CD14-positive monocyte (primary cell): ENCODE data around the gene CNTN5. TPM values are rescaled to one million over a fixed set of nuclear protein-coding genes. Genes with fewer than 3 reads are reported as not detected.

Experiments
- DNase-seq, 3 donors: peaks; one replicate each; pipeline ENCODE4 v3.0.0-alpha.2; 2011 to 2022
- H2AFZ ChIP-seq: 2 replicates; pipeline ENCODE4 v1.6.0; 2012; ENCODE audit warnings: mild to moderate bottlenecking, low read depth, low read length, inconsistent platforms; ENCODE audit not compliant: insufficient read depth, poor library complexity, severe bottlenecking
- H3K27ac ChIP-seq, 2 donors: 1 replicate in 1 of 2; 2 replicates in 1 of 2; pipeline ENCODE4 v1.5.1; 2012 to 2013; ENCODE audit warnings: low read length in 2 of 2, control low read depth in 1 of 2, inconsistent platforms in 1 of 2, low read depth in 1 of 2, mild to moderate bottlenecking in 1 of 2
- H3K27me3 ChIP-seq, 2 donors: one replicate each; pipeline versions ENCODE4 v1.6.0 to v1.6.1; 2011 to 2013; ENCODE audit warnings: low read length in 2 of 2; ENCODE audit not compliant: control insufficient read depth in 2 of 2, insufficient read depth in 2 of 2
- H3K36me3 ChIP-seq, 2 donors: replicated peaks in 1 of 2; 1 replicate in 1 of 2; 2 replicates in 1 of 2; pipeline versions ENCODE4 v1.5.1 to v1.6.1; 2012 to 2013; ENCODE audit warnings: low read length in 2 of 2, control low read depth in 1 of 2, inconsistent platforms in 1 of 2, mild to moderate bottlenecking in 1 of 2; ENCODE audit not compliant: insufficient read depth in 2 of 2, control insufficient read depth in 1 of 2
- H3K4me1 ChIP-seq, 2 donors: 1 replicate in 1 of 2; 2 replicates in 1 of 2; pipeline versions ENCODE4 v1.5.1 to v1.6.1; 2012 to 2013; ENCODE audit warnings: low read length in 2 of 2, control low read depth in 1 of 2, inconsistent platforms in 1 of 2, mild to moderate bottlenecking in 1 of 2, moderate library complexity in 1 of 2; ENCODE audit not compliant: insufficient read depth in 2 of 2, control insufficient read depth in 1 of 2
- H3K4me2 ChIP-seq: replicated peaks from 2 replicates; pipeline ENCODE3; 2012; ENCODE audit warnings: low read length, moderate library complexity, mild to moderate bottlenecking; ENCODE audit not compliant: poor library complexity, severe bottlenecking; ENCODE audit errors: extremely low read depth
- H3K4me3 ChIP-seq, 3 experiments: fragments of 200-600 bp in 1 of 3; sonication (generic) in 1 of 3; replicated peaks in 1 of 3; 1 replicate in 2 of 3; 2 replicates in 1 of 3; pipeline ENCODE4 v1.5.1; 2011 to 2013; ENCODE audit warnings: low read length in 3 of 3, mild to moderate bottlenecking in 3 of 3, control low read depth in 2 of 3, low read depth in 2 of 3, inconsistent platforms in 1 of 3, moderate library complexity in 1 of 3
- H3K79me2 ChIP-seq: 2 replicates; pipeline ENCODE4 v1.6.0; 2012; ENCODE audit warnings: mild to moderate bottlenecking, control low read depth, inconsistent platforms, low read length, moderate library complexity; ENCODE audit not compliant: insufficient read depth
- H3K9ac ChIP-seq: 2 replicates; pipeline ENCODE4 v1.6.0; 2017; ENCODE audit warnings: low read length, mild to moderate bottlenecking; ENCODE audit not compliant: insufficient read depth, poor library complexity, severe bottlenecking
- H3K9me3 ChIP-seq, 2 donors: replicated peaks in 1 of 2; 1 replicate in 1 of 2; 2 replicates in 1 of 2; pipeline versions ENCODE4 v1.5.1 to v1.6.1; 2012 to 2013; ENCODE audit warnings: low read length in 2 of 2, control low read depth in 1 of 2; ENCODE audit not compliant: control insufficient read depth in 1 of 2, insufficient read depth in 1 of 2
- H4K20me1 ChIP-seq: 2 replicates; pipeline ENCODE4 v1.6.0; 2012; ENCODE audit warnings: mild to moderate bottlenecking, low read length, control low read depth, moderate library complexity; ENCODE audit not compliant: insufficient read depth
- H3K27ac Mint-ChIP-seq, 7 donors: one replicate each; pipeline ENCODE4 v1.8.0; 2020; ENCODE audit warnings: mild to moderate bottlenecking in 7 of 7, mixed read lengths in 7 of 7, moderate library complexity in 6 of 7, inconsistent platforms in 2 of 7
- H3K27me3 Mint-ChIP-seq, 3 donors: one replicate each; pipeline ENCODE4 v1.8.0; 2021 to 2022; ENCODE audit warnings: low read depth in 3 of 3, mild to moderate bottlenecking in 3 of 3, mixed read lengths in 3 of 3, moderate library complexity in 3 of 3, inconsistent platforms in 1 of 3
- H3K36me3 Mint-ChIP-seq, 2 donors: one replicate each; pipeline ENCODE4 v1.8.0; 2020; ENCODE audit warnings: mixed read lengths in 2 of 2, inconsistent platforms in 1 of 2, mild to moderate bottlenecking in 1 of 2
- H3K4me1 Mint-ChIP-seq: one replicate; pipeline ENCODE4 v1.8.0; 2020; ENCODE audit warnings: mild to moderate bottlenecking, mixed read lengths
- H3K4me3 Mint-ChIP-seq, 2 donors: one replicate each; pipeline ENCODE4 v1.8.0; 2020; ENCODE audit warnings: mild to moderate bottlenecking in 2 of 2, mixed read lengths in 2 of 2, moderate library complexity in 1 of 2
- H3K9me3 Mint-ChIP-seq, 7 donors: one replicate each; pipeline ENCODE4 v1.8.0; 2020 to 2022; ENCODE audit warnings: mixed read lengths in 7 of 7, mild to moderate bottlenecking in 6 of 7, moderate library complexity in 6 of 7, inconsistent platforms in 2 of 7
- CTCF ChIP-seq: fragments of 200-600 bp; IDR thresholded peaks from one replicate; pipeline ENCODE4 v1.8.0; 2022; ENCODE audit warnings: antibody characterized with exemption, mild to moderate bottlenecking
- WGBS: methylation state at CpG from one replicate; pipeline ENCODE4 v1.1.5; 2013; ENCODE audit warnings: missing lambda C conversion rate; ENCODE audit not compliant: insufficient coverage; 5-methylcytosine and 5-hydroxymethylcytosine counted together
- intact Hi-C, 2 donors: fragments of 100-400 bp; cut with micrococcal nuclease; formaldehyde crosslinking; loops; one replicate each; pipeline versions ENCODE4 v1.15.0 to v1.15.1; 2023
- polyA plus RNA-seq, 3 donors: library from polyadenylated mRNA; depleted of rRNA in 1 of 3; unstranded in 2 of 3; stranded (reverse) in 1 of 3; fragments of 300-500 nt in 2 of 3; fragments of >200 nt in 1 of 3; fragmentation: Illumina TruSeq in 2 of 3; gene quantifications; 1 replicate in 2 of 3; 2 replicates in 1 of 3; pipeline ENCODE4 v1.2.3, GENCODE V29; 2012 to 2021

Gene CNTN5
- polyA plus RNA-seq, 3 donors, result not detected

GRCh38 chr11:99192716-99193115, 172.0 kb downstream of the CNTN5 start:
- TF ChIP-seq CTCF, result no peak
- no peaks in the 10 kb centered on the region for H4K20me1 ChIP-seq
- no peak overlapping the region for H3K9ac ChIP-seq
- no peak overlapping the region for H3K4me3 ChIP-seq
- Mint-ChIP-seq H3K4me3 (no peak overlapping the region), H3K27me3 (no peaks in the 10 kb centered on the region), H3K27ac (no peak overlapping the region), H3K9me3 (peaks cover 0 to 3% (median 0%) of the 10 kb centered on the region in 7 donors), H3K36me3 (no peaks in the 10 kb centered on the region), H3K4me1 (no peaks in the 10 kb centered on the region)
- intact Hi-C loops, result no loop called here
- WGBS, result no CpG with 5 or more reads among the region's 1 CpG
- no peak overlapping the region for H3K27ac ChIP-seq
- no peaks in the 10 kb centered on the region for H3K4me1 ChIP-seq
- no peak overlapping the region for H2AFZ ChIP-seq
- H3K36me3 ChIP-seq, result no peaks in the 10 kb centered on the region
- no peaks in the 10 kb centered on the region for H3K27me3 ChIP-seq
- no peak overlapping the region for H3K4me2 ChIP-seq
- DNase-seq, result no peak
- no peaks in the 10 kb centered on the region for H3K79me2 ChIP-seq
- H3K9me3 ChIP-seq, result no peaks in the 10 kb centered on the region

GRCh38 chr11:99197477-99197876, 176.7 kb downstream of the CNTN5 start:
- Histone ChIP-seq H3K4me1 (no peaks in the 10 kb centered on the region), H2AFZ (no peak overlapping the region), H3K27ac (no peak overlapping the region), H3K27me3 (no peaks in the 10 kb centered on the region), H3K4me3 (no peak overlapping the region), H4K20me1 (no peaks in the 10 kb centered on the region), H3K36me3 (no peaks in the 10 kb centered on the region), H3K9ac (no peak overlapping the region), H3K4me2 (no peak overlapping the region), H3K79me2 (no peaks in the 10 kb centered on the region), H3K9me3 (peaks cover 0 to 3% of the 10 kb centered on the region in 2 donors)
- intact Hi-C loops, result no loop called here
- Mint-ChIP-seq H3K36me3 (no peaks in the 10 kb centered on the region), H3K27me3 (peaks cover 0 to 1% (median 0%) of the 10 kb centered on the region in 3 donors), H3K4me3 (no peak overlapping the region), H3K9me3 (peaks cover 0 to 9% (median 3%) of the 10 kb centered on the region in 7 donors), H3K27ac (no peak overlapping the region), H3K4me1 (no peaks in the 10 kb centered on the region)
- no peak for DNase-seq
- no CpG with 5 or more reads among the region's 1 CpG for WGBS
- TF ChIP-seq CTCF, result no peak
